Measurements from ENCODE around the gene LATS2. TPM values are rescaled to one million over a fixed set of nuclear protein-coding genes. Genes with fewer than 3 reads are reported as not detected.

The LATS2 gene
- total RNA-seq, 2 experiments from 2014 or later: 6.2 to 6.5 TPM

DNA sequence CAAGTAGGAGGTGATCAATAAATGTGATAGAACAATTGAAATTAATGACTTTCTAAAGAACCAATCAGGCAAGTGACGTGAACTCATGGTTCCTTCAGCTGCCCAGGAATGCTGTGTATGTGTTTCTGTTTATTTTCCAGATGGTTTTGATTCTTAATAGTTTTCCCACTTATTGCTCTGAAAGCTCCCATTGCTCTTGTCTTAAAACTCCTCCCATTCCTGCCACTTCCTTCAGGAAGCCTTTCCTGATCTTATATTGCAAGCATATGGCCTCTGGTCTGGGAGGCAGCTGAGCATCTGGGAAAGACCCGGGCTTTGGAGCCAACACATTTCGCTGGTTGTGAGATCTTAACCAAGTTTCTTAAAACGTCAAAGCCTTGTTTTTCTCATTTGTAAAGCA is 17.1 kb upstream of the LATS2 start:
- TF ChIP-seq, protein P1, sequence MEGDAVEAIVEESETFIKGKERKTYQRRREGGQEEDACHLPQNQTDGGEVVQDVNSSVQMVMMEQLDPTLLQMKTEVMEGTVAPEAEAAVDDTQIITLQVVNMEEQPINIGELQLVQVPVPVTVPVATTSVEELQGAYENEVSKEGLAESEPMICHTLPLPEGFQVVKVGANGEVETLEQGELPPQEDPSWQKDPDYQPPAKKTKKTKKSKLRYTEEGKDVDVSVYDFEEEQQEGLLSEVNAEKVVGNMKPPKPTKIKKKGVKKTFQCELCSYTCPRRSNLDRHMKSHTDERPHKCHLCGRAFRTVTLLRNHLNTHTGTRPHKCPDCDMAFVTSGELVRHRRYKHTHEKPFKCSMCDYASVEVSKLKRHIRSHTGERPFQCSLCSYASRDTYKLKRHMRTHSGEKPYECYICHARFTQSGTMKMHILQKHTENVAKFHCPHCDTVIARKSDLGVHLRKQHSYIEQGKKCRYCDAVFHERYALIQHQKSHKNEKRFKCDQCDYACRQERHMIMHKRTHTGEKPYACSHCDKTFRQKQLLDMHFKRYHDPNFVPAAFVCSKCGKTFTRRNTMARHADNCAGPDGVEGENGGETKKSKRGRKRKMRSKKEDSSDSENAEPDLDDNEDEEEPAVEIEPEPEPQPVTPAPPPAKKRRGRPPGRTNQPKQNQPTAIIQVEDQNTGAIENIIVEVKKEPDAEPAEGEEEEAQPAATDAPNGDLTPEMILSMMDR (IDR thresholded peaks at IDR 0.05): no peak
- H3K9me3 Mint-ChIP-seq: no peaks in the 10 kb centered on the region
- intact Hi-C loops (cut with DNase I, micrococcal nuclease): no loop called here
- DNase-seq (no peak), ATAC-seq (ENCODE audit: poor library complexity) (no peak)
- peaks cover 4 to 5% of the 10 kb centered on the region in 2 experiments for H3K27me3 ChIP-seq (ENCODE audit: control insufficient read depth in 1 of 2, insufficient read depth in 2 of 2, low read length in 2 of 2)
- H3K9me3 ChIP-seq (ENCODE audit: control insufficient read depth in 1 of 2, insufficient read depth in 1 of 2, low read length in 2 of 2): peaks cover 0 to 4% of the 10 kb centered on the region in 2 experiments
- H3K4me3 Mint-ChIP-seq: no peak overlapping the region
- POLR2A ChIA-PET: no interaction called here
- CTCF ChIA-PET: no interaction called here
- H3K4me3 ChIP-seq (ENCODE audit: low read length): no peak overlapping the region
- H3K4me1 ChIP-seq (ENCODE audit: insufficient read depth, low read length): peaks cover 16% of the 10 kb centered on the region
- peaks cover 16% of the 10 kb centered on the region for H3K4me1 Mint-ChIP-seq (ENCODE audit: low read depth)
- H3K27ac Mint-ChIP-seq: no peak overlapping the region
- H3K27me3 Mint-ChIP-seq: peaks cover 14% of the 10 kb centered on the region
- no peaks in the 10 kb centered on the region for H3K36me3 ChIP-seq (ENCODE audit: insufficient read depth, low read length)
- H3K36me3 Mint-ChIP-seq (ENCODE audit: low read depth): no peaks in the 10 kb centered on the region
- H3K27ac ChIP-seq (ENCODE audit: low read depth in 1 of 2, low read length in 2 of 2): no peak overlapping the region

DNA sequence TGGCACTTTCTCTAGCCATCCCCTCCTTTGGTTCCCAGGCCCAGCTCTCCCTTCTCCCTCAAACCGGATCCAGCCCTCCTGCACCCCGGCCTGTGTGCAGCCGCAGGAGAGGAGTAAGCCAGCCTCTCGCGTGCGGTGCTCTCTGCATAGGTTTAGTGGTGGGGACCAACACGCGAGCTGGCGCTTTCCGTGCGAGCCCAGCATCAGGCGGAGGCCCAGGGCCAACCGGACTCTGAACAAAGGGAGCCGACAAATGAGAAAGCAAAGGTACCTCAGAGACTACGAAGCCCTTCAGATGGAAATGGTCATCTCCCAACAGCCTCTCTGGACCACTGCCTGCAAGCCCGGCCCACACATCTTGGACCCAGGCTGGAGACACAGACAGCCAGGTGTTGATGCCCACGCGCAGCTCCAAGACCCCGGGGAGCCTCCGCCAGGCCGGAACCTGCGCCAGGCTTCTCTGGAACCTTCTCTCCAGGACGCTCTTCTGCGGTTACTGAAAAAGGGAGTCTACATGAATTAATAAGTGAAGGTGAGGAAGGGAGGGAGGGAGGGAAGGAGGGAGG is 16.5 kb upstream of the LATS2 start:
- no peaks in the 10 kb centered on the region for H3K36me3 Mint-ChIP-seq (ENCODE audit: low read depth)
- no peaks in the 10 kb centered on the region for H3K9me3 Mint-ChIP-seq
- peaks cover 4 to 5% of the 10 kb centered on the region in 2 experiments for H3K27me3 ChIP-seq (ENCODE audit: control insufficient read depth in 1 of 2, insufficient read depth in 2 of 2, low read length in 2 of 2)
- ATAC-seq (ENCODE audit: poor library complexity) (no peak), DNase-seq (no peak)
- peaks cover 0 to 4% of the 10 kb centered on the region in 2 experiments for H3K9me3 ChIP-seq (ENCODE audit: control insufficient read depth in 1 of 2, insufficient read depth in 1 of 2, low read length in 2 of 2)
- H3K4me1 ChIP-seq (ENCODE audit: insufficient read depth, low read length): peaks cover 16% of the 10 kb centered on the region
- peak overlapping the region; percentile 69 for H3K4me3 Mint-ChIP-seq
- no peak overlapping the region for H3K4me3 ChIP-seq (ENCODE audit: low read length)
- no peak overlapping the region for H3K27ac ChIP-seq (ENCODE audit: low read depth in 1 of 2, low read length in 2 of 2)
- H3K4me1 Mint-ChIP-seq (ENCODE audit: low read depth): peaks cover 16% of the 10 kb centered on the region
- ChIA-PET CTCF (no interaction called here), POLR2A (no interaction called here)
- intact Hi-C loops (cut with DNase I, micrococcal nuclease): no loop called here
- no peaks in the 10 kb centered on the region for H3K36me3 ChIP-seq (ENCODE audit: insufficient read depth, low read length)
- peaks cover 18% of the 10 kb centered on the region for H3K27me3 Mint-ChIP-seq
- no peak overlapping the region for H3K27ac Mint-ChIP-seq
- TF ChIP-seq, protein P1 (IDR thresholded peaks at IDR 0.05): no peak

DNA sequence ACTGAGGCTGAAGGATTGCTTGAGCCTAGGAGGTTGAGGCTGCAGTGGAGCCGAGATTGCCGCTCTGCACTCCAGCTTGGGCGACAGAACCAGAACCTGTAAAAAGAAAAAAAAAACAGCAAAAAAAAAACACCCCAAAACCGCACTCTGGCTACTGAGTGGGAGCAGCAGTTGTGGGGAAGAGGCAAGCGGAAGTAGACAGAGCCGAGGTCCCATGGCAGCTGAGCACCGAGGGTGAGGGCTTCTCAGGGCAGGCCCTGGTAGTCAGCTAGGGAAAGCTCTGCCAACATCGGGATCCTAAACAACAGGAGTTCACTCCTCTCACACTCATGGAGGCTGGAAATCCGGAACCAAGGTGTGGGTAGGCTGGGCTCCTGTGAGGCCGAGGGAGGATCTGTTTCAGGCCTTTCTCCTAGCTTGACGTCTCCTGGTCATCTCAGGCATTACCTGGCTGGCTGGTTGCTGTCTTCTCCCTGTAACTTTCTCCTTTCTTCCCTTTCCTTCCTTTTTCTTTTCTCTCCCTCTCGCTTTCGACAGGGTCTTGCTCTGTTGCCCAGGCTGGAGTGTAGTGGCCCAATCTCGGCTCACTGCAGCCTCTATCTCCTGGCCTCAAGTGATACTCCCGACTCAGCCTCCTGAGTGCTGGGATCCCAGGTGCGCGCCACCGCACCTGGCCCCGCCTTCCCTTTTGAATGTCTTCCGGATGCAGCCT is 15.8 kb upstream of the LATS2 start:
- DNase-seq (no peak), ATAC-seq (ENCODE audit: poor library complexity) (no peak)
- Mint-ChIP-seq H3K36me3 (ENCODE audit: low read depth) (no peaks in the 10 kb centered on the region), H3K4me1 (ENCODE audit: low read depth) (peaks cover 16% of the 10 kb centered on the region), H3K4me3 (peak overlapping the region; percentile 69), H3K27me3 (peaks cover 19% of the 10 kb centered on the region), H3K27ac (no peak overlapping the region), H3K9me3 (no peaks in the 10 kb centered on the region)
- Histone ChIP-seq H3K4me3 (ENCODE audit: low read length) (no peak overlapping the region), H3K27me3 (ENCODE audit: control insufficient read depth in 1 of 2, insufficient read depth in 2 of 2, low read length in 2 of 2) (peaks cover 4 to 5% of the 10 kb centered on the region in 2 experiments), H3K9me3 (ENCODE audit: control insufficient read depth in 1 of 2, insufficient read depth in 1 of 2, low read length in 2 of 2) (peaks cover 0 to 4% of the 10 kb centered on the region in 2 experiments), H3K36me3 (ENCODE audit: insufficient read depth, low read length) (no peaks in the 10 kb centered on the region), H3K4me1 (ENCODE audit: insufficient read depth, low read length) (peaks cover 16% of the 10 kb centered on the region), H3K27ac (ENCODE audit: low read depth in 1 of 2, low read length in 2 of 2) (no peak overlapping the region)
- TF ChIP-seq, protein P1 (IDR thresholded peaks at IDR 0.05): no peak
- ChIA-PET CTCF (no interaction called here), POLR2A (no interaction called here)
- intact Hi-C loops (cut with DNase I, micrococcal nuclease): no loop called here
